HTR-8/SVneo (cell line): ENCODE data around the gene STX4.

Source experiments
- DNase-seq: peaks from one replicate; pipeline ENCODE4 v3.0.0; 2011; ENCODE audit warnings: low spot score, mixed read lengths; ENCODE audit not compliant: insufficient read length
- FAIRE-seq: peaks from 2 replicates; lab custom pipeline; 2011; peaks lifted over from hg19 to GRCh38; lab: Jason Lieb, UNC

Gene STX4

DNA sequence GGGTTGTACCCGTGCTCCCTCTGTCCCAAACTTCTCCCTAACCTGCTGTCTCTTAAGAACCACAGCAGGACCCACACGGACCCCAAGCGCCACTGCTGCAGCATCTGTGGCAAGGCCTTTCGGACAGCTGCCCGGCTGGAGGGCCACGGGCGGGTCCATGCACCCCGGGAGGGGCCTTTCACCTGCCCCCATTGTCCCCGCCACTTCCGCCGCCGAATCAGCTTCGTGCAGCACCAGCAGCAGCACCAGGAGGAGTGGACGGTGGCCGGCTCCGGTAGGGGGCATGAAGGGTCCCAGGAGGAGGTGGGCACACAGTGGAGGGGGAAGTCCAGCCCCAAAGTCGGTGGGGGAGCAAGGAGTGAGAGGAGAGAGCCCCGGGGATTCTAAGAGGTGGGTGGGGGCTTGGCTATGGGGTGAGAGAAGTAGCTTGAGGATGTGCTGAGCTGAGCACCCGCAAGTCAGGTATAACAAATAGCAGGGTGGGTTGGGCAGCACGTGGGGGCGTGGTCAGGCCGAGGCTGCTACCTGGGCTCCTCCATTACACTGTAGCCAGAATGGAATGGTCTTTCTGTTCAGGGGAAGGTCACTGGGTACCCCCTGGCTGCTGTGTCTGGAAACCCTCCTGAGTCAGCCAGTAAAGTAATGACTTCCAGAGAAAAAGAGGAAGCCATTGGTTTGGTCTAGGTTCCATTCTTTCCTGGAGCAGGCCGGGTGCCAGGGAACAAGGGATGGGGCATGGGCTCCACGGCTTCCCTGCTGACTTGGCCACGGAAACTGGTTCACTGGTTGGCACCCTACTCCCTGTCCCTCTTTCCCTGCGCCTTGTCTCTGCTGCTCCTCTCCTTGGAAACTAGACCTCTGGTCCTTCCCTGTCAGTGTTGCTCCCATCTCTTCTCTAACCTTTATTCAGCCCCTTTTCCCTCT is 48.3 kb downstream of the STX4 start:
- DNase-seq (no peak), FAIRE-seq (no peak)

DNA sequence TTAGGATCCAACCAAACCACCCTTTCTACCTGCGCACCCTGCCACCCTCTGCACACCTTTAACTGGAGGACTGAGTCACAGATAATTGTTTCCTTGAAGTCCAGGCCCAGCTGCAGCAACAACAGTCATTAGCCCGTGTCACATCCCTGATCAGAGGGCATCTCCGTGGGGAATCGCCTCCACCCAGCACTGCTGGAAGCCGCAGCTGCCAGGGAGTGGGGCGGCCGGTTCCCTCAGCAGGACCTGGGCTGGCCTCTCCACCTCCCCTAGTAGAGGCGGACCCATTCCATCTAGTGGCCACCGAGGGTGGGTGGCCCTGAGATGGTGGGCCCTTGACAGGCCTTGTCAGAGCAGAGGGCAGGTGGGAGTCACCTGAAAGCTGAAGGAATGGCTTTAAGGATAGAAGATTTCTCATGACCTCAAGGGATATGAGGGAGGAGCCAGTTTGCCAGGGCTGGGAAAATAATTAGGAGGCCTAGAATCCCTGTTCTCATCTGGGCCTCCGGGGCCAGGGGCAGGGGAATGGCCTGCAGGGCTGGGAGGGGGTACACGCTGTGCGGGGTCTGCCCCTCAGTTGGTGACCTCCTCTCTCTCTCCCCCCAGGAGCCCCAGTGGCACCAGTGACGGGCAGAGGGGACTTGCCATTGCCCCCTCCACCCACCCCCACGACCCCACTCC is 49.1 kb downstream of the STX4 start:
- DNase-seq: no peak

DNA sequence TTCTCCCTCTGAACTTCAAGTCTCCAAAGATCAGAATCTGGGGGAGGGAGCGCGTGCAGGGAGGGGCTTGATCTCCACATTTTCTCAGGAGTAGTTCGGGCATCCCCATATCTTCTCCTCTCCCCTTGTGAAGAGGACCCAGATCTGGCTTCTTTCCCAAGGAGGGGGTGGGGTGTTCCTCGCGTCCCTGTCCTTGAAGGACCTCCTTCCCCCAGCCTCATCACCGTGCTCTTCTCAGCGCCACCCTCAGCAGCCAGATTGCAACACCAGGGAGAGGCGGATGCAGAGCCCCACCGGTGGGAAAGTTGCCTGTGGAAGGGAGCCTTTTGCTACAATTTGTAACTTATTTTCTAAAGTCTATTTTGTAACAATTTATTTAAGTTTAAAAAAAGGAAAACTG is 49.7 kb downstream of the STX4 start:
- FAIRE-seq: no peak
- no peak for DNase-seq

More for the DNA sequence above, 49.1 kb downstream of the STX4 start:
- FAIRE-seq: no peak

DNA sequence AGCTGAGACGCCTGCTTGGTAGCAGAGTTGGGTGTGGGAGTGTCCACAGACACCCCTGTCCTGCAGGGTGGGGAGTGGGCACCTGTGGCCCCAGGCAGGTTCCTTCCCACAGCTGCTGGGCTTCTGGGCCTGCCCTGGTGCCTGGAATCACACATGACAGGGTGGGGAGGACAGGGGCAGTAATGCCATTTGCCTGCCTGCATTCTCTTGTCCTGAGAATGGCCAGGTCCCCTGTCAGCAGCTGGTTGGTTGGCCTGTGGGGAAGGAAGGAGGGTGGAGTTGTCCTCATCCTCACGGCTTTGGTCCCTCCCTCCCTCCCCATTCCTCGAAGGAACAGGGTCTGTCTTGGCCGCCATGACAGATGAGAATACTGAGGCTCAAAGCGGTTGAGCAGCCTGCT is 50.2 kb downstream of the STX4 start:
- FAIRE-seq (no peak), DNase-seq (no peak)

DNA sequence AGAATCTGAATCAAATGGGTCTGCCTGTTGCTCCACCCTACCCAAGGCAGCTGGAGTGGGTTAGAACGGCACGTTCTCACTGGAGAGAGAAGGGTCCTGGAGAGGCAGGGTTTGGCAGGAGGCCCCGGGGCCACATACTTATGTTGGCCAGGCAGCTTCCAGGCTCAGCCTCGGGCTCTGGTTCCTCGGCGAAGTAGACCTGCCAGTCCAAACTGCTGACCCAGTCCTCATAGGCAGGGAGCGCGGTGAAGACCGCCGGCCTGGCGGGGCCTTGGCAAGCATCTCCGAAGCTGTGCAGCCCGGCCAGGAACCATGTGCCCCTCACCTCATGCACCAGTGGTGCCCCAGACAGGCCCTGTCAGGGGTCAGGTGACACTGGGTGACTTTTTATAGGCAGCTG is 50.6 kb downstream of the STX4 start:
- FAIRE-seq: no peak

DNA sequence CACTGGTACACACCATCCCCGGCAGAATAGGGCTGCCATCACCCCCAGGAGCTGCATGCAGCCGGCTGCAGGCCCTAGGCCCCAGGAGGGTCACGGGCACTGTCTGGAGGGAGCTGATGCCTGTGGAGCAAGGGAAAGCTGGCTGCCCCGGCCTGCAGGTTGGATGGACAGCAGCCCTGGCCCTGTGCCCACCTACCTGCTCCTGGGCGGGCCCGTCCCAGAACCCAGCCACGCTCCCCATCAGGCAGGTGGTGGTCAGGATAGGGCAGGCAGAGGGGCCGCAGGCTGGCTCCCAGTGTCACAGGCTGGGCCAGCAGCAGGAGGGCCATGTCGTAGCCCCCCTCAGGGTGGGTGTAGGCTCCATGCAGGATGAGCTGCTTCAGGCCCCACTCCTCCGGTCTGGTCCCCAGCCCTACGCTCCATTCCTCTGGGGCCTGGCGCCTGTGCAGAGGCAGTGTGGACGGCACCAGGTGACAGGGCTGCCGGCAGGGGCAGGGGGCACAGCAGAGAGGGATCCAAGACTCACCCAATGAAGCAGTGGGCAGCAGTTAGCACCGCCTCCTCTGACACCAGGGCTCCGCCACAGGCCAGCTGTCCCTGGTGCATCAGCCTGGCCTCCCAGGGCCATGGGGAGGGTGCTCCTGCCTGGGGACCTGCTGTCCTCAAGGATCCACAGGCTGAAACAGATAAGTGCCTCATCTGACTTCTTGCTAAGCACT is 51.4 kb downstream of the STX4 start:
- no peak for DNase-seq
- no peak for FAIRE-seq

More for the DNA sequence above, 50.6 kb downstream of the STX4 start:
- no peak for DNase-seq

DNA sequence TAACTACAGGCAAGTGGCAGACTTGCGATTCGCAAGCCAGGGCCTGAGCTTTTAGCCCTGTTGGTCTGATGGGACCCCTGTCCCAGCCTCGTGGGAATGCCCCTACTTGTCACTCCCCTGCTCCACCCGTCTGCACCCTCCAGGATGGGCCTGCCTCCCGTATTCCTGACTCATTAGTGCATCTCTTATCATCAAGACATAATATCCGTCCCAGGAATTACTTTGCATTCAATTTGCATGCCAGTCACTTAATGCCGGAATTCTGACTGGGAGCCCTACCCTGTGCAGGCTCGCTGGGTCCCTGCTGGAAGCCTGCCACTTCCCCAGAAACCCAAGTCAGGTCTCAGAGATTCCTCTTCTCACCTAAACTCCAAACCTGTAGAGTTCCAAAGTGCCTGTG is 52.1 kb downstream of the STX4 start:
- no peak for FAIRE-seq

DNA sequence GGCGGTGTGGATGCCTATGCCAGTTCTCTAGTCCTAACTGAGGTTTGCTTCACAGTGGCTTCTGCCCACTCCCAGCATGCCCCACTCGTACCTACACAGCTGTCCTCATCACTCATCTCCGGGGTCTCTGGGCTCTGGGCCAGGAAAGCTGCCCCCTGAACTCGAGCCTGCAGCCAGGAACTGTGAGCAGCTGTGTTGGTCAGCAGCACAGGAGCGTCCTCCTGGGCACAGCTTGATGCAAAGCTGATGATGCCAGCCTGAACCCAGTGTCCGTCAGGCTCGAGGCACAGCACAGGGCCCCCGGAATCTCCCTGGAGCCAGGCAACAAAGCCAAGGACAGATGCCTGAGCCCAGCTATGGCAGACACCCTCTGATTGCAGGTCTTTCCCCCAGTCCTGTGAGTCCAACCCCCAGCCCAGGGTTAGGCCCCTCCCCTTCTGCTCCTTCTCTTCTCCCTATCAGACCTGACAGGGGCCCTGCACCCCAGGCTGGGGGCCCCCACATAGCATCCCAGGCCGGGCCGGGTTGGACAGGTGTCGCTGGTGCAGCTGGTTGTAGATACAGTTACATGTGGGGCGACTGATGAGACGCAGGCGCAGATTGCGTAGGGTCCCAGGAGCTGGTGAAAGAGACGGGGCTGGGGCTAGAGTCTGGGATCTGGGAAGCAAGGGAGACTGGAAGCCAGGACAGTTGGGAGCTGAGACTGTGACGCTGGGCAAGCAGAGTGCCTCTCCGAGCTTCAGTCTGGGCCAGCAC is 52.7 kb downstream of the STX4 start:
- FAIRE-seq (no peak), DNase-seq (no peak)

More for the DNA sequence above, 52.1 kb downstream of the STX4 start:
- no peak for DNase-seq

DNA sequence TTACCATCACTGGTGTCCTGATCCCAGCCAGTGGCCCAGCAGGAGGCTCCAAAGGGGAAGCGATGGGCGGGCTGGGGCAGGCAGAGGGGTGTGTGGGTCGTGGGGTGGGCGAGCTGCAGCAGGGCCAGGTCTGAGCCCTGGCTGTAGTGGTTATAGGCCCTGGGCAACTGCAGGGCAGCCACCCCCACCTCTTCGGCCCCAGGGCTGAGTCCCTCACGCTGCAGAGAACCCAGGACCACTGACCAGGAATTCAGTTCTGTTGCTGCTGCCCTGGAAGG is 53.2 kb downstream of the STX4 start:
- DNase-seq (no peak), FAIRE-seq (no peak)

DNA sequence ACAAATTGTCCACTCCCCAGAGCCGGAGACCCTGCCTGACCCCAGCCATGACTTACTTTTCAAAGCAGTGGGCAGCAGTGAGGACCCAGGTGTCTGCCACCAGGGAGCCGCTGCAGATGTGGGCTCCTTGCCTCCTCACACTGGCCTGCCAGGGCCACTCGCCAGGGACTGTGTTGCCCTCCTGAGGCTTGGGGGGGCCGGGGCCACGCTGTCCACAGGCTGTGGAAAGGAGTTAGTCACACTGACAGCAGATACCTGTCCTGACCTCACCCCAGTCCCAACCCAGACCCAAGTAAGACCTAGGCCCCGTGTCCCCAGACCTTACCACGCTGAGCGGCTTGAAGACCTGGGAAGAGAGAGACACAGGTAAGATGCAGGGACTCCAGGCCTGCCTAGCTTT is 54.1 kb downstream of the STX4 start:
- DNase-seq: no peak
- FAIRE-seq: no peak

DNA sequence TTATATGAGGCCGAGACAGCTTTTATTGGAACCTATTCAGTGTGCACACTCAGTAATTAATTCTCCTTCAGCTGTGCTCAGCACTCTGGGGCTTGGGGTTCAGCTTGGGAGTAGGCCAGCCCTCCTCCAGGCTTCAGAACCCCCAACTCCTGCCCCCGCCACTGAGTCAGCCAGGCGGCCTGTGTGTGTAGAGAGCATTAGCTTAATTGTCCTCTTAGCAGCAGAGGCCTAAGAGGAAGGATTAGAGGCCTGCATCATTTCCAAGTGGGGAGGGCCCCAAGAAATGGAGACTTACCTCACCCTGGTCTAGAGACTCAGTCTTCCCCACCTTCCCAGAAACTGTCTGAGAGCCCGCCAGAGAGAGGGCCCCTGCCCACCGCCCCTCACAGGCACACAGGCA is 54.6 kb downstream of the STX4 start:
- DNase-seq (no peak), FAIRE-seq (no peak)

DNA sequence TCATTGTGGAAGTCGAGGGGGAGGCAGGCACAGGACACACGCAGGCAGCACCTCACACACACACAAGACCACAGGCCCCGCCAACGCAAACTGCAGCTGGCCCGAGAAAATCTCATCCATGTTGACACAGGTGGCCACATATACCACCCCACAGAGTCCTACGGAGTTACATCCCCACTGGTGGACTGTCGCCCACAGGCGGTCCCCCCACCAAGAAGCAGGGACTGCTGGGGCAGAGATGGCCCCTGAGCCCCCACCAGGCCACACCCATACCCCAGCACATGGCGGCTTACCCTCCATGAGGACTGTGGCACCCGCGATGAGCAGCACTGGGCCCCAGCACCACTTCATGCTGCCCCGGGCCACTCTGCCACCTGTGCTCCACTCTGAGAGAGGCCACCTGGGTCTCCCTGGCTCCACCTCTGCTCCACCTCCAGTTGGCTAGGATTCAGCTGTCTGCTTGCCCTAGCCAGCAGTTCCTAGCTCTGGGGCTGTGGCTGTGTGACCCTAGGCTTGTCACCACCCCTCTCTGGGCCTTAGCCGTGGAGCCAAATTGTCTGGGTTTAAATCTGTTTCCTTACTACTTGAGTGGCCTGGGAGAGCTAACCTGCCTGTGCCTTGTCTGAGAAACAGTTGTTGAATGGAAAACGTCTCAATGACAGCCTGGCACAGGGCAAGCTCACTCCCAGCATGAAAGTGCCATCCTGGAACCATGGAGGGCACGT is 55.3 kb downstream of the STX4 start, which contains the start of gene PRSS53:
PRSS53 (minus strand) TSS at position 485 of the 725 bp plus-strand sequence; CDS start at position 351, 134 bp downstream.
- DNase-seq (no peak), FAIRE-seq (no peak)

DNA sequence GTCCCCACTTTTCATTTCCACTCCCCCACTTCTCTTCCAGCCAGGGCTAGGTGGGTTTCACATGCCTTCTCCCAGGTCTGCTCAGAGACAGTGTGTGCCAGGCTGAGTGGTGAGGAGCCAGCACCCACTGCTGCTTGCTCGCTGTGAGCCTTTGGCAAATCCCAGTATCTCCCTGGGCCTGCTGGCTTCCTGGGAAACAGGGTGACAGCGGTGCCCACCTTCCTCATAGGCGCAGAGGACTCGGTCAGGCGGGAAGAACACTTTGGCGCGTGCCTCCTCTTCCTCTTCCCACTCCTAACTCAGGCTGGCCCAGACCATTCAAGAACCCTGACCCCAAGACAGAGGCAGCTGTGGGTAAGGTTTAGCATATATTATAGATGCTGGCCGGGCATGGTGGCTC is 55.8 kb downstream of the STX4 start:
- no peak for FAIRE-seq
- DNase-seq: no peak
